K562 (cell line): ENCODE data around the gene CTSW. TPM values are rescaled to one million over a fixed set of nuclear protein-coding genes. Genes with fewer than 3 reads are reported as not detected.

ENCODE experiments used
- EP300 ChIP-seq: IDR thresholded peaks from 2 replicates; pipeline ENCODE4 v1.6.1; 2012; ENCODE audit warnings: low read length, improper control_type of control experiment
- MLLT1 ChIP-seq, 2 experiments: fragments of 450-650 bp; IDR thresholded peaks; 2 replicates each; pipeline ENCODE4 v1.6.1; 2016
- POLR2AphosphoS2 ChIP-seq: IDR thresholded peaks from 2 replicates; pipeline ENCODE4 v1.6.1; 2012; ENCODE audit warnings: low read length, improper control_type of control experiment
- RERE ChIP-seq: sonication (generic); formaldehyde crosslinking; IDR thresholded peaks from 2 replicates; pipeline ENCODE4 v1.8.0; 2023; ENCODE audit warnings: missing genetic modification reagents, mild to moderate bottlenecking, borderline replicate concordance
- SRSF9 ChIP-seq: fragments of 200-400 bp; formaldehyde crosslinking; IDR thresholded peaks from 2 replicates; pipeline ENCODE4 v1.6.1; 2017; ENCODE audit warnings: low read depth, low read length, borderline replicate concordance
- polyA plus RNA-seq, 8 experiments: library from polyadenylated mRNA; depleted of rRNA in 4 of 8; stranded (reverse) in 5 of 8; unstranded in 3 of 8; fragments of >200 nt; fragmentation: Nextera tagmentation in 2 of 8; fragmentation: Illumina TruSeq in 1 of 8; extraction: Ambion mirVana in 2 of 8; extraction: Trizol in 1 of 8; gene quantifications; 2 replicates each; pipeline versions ENCODE4 v1.2.1 to v1.2.3, GENCODE V29; 2011 to 2014; ENCODE audit warnings: inconsistent platforms in 1 of 8, missing spikeins in 1 of 8
- total RNA-seq, 7 experiments: library from RNA; depleted of rRNA in 6 of 7; stranded (reverse); fragments of >200 nt in 6 of 7; fragmentation: Illumina TruSeq in 2 of 7; extraction: Trizol in 2 of 7; gene quantifications; 2 replicates each; pipeline versions ENCODE4 v1.2.1 to v1.2.3, GENCODE V29; 2011 to 2021; ENCODE audit warnings: low replicate concordance in 1 of 7

Gene CTSW
- total and polyA plus RNA-seq, 9 of the 15 experiments (the other 6 are each of a cell fraction or from before 2014, with no cell fraction given) = 0.04 TPM; not detected in 8

GRCh38 chr11:65921033-65921555 lies 41.5 kb downstream of the CTSW start (continued):
- TF ChIP-seq RERE (CRISPR knock-in tag) = no peak
- no peak for TF ChIP-seq MLLT1 (IDR thresholded peaks at IDR 0.05)
- no peak for TF ChIP-seq POLR2AphosphoS2
- no peak for TF ChIP-seq SRSF9
- TF ChIP-seq EP300 = no peak
